RWPE2 (cell line): Measurements from ENCODE around the gene CFAP43.

Experiments
- ATAC-seq: fragments of 200-7000 bp; cut with Tn5 transposase; 3 replicates; pipeline ENCODE4 v1.9.1; 2021; ENCODE audit warnings: low read depth
- DNase-seq: peaks from one replicate; pipeline ENCODE4 v3.0.0-alpha.2; 2020; ENCODE audit warnings: low spot score
- H3K27ac ChIP-seq: fragments of 450-650 bp; 2 replicates; pipeline ENCODE4 v1.5.1; 2017; ENCODE audit warnings: mild to moderate bottlenecking; ENCODE audit not compliant: poor library complexity, severe bottlenecking
- H3K27me3 ChIP-seq: fragments of 250-450 bp; sonication (Bioruptor Pico); 2 replicates; pipeline ENCODE4 v1.5.1; 2021; ENCODE audit warnings: mild to moderate bottlenecking, moderate library complexity; ENCODE audit not compliant: insufficient read depth, poor library complexity, severe bottlenecking
- H3K36me3 ChIP-seq: fragments of 250-450 bp; sonication (Bioruptor Pico); 2 replicates; pipeline ENCODE4 v1.5.1; 2020; ENCODE audit warnings: low read depth, mild to moderate bottlenecking, moderate library complexity
- H3K4me1 ChIP-seq: fragments of 250-450 bp; sonication (Bioruptor Pico); 2 replicates; pipeline ENCODE4 v1.5.1; 2021; ENCODE audit warnings: mild to moderate bottlenecking, moderate library complexity; ENCODE audit not compliant: insufficient read depth, poor library complexity, severe bottlenecking
- H3K4me3 ChIP-seq: fragments of 250-450 bp; sonication (Bioruptor Pico); 2 replicates; pipeline ENCODE4 v1.5.1; 2021; ENCODE audit warnings: mild to moderate bottlenecking, moderate library complexity; ENCODE audit not compliant: severe bottlenecking
- H3K9me3 ChIP-seq: fragments of 250-450 bp; sonication (Bioruptor Pico); 2 replicates; pipeline ENCODE4 v1.5.1; 2021; ENCODE audit warnings: mild to moderate bottlenecking, moderate library complexity; ENCODE audit not compliant: severe bottlenecking
- TF ChIP-seq, protein P1 (sequence below): fragments of 450-650 bp; IDR thresholded peaks from one replicate; pipeline ENCODE4 v1.5.1; 2017; ENCODE audit warnings: mild to moderate bottlenecking, moderate library complexity; ENCODE audit not compliant: poor library complexity, severe bottlenecking

CFAP43 gene

DNA sequence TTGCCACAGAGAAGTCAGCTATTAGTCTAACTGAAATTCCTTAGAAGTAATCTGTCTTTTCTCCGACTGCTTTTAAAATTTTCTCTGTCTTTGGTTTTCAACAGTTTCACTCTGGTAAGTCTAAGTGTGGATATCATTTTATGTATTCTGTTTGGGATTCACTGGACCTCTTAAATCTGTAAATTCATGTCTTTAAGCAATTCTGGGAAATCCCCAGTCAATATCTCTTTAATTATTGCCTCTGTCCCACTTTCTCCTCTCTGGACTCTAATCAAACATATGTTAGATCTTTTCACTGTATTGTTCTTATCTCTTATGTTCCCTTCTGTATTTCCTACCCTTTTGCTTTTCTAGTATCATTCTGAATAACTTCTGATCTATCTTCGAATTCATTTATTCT is 29.9 kb downstream of the CFAP43 start:
- H3K36me3 ChIP-seq: no peaks in the 10 kb centered on the region

DNA sequence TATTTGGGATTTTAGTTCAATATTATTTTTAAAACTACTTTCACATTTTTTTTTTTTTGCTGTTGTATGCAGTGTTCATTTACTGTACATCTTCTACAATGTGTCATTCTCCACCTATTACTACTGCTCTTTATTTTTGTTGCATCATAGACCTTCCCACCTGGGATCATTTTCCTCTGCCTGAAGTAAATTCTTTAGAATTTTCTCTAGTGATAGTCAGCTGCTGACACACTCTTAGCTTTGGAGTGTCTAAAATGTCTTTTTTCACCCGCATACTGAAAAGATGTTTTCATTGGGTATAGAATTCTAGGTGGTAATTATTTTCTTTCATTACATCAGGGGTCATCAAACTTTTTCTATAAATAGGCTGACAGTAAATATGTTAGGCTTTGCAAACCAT is 30.5 kb downstream of the CFAP43 start:
- Histone ChIP-seq H3K27me3 (no peaks in the 10 kb centered on the region), H3K4me3 (no peak overlapping the region), H3K4me1 (peaks cover 12% of the 10 kb centered on the region), H3K36me3 (no peaks in the 10 kb centered on the region), H3K9me3 (no peaks in the 10 kb centered on the region), H3K27ac (no peak overlapping the region)
- no peak for DNase-seq
- TF ChIP-seq, protein P1, sequence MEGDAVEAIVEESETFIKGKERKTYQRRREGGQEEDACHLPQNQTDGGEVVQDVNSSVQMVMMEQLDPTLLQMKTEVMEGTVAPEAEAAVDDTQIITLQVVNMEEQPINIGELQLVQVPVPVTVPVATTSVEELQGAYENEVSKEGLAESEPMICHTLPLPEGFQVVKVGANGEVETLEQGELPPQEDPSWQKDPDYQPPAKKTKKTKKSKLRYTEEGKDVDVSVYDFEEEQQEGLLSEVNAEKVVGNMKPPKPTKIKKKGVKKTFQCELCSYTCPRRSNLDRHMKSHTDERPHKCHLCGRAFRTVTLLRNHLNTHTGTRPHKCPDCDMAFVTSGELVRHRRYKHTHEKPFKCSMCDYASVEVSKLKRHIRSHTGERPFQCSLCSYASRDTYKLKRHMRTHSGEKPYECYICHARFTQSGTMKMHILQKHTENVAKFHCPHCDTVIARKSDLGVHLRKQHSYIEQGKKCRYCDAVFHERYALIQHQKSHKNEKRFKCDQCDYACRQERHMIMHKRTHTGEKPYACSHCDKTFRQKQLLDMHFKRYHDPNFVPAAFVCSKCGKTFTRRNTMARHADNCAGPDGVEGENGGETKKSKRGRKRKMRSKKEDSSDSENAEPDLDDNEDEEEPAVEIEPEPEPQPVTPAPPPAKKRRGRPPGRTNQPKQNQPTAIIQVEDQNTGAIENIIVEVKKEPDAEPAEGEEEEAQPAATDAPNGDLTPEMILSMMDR: no peak
- peak; percentile 38; the same call in 1 of the 3 replicates for ATAC-seq

More for the DNA sequence above, 29.9 kb downstream of the CFAP43 start:
- ATAC-seq (no peak), DNase-seq (no peak)
- Histone ChIP-seq H3K9me3 (no peaks in the 10 kb centered on the region), H3K4me1 (peaks cover 7% of the 10 kb centered on the region), H3K4me3 (no peak overlapping the region), H3K27ac (no peak overlapping the region), H3K27me3 (no peaks in the 10 kb centered on the region)
- TF ChIP-seq, protein P1: no peak

DNA sequence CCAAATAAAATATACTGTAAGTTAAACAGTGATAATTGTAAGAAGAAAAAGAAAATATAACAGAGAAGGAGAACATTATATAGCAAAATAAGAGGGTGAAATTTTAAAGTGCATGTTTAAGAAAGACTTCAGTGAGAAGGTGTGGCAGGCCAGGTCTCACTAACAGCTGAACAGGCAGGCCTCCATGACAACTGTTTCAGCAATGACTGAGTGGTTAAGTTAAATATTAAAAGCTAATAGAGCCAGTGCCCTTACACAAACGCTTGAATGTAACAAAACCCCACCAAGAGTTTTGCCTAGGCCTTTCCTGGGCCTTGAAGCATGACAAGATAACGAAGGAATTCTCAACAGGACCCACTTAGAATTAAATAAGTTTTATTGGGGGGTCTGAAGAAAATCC is 32.6 kb downstream of the CFAP43 start:
- TF ChIP-seq, protein P1: no peak
- Histone ChIP-seq H3K9me3 (no peaks in the 10 kb centered on the region), H3K4me1 (peaks cover 12% of the 10 kb centered on the region), H3K4me3 (no peak overlapping the region), H3K27ac (no peak overlapping the region), H3K36me3 (no peaks in the 10 kb centered on the region), H3K27me3 (no peaks in the 10 kb centered on the region)
- DNase-seq (no peak), ATAC-seq (no peak)

DNA sequence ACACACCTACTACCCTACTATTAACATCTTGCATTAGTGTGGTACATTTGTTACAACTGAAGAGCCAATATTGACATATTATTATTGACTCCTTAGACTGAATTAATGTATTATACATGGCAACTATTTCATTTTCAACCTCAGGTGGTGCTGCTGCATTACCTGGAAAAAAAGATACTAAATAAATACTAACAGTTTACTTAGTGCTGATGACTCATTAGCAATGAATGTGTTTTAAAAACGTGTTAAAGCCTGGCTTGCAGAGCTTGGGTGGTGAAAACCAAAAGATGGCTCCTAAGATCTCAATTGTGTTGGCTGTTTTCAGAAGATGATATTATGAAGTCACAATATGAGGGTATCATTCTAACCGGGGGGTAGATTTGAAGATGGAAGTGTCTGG is 34.8 kb downstream of the CFAP43 start:
- DNase-seq: no peak
- Histone ChIP-seq H3K4me1 (peaks cover 12% of the 10 kb centered on the region), H3K36me3 (no peaks in the 10 kb centered on the region), H3K4me3 (no peak overlapping the region), H3K27me3 (no peaks in the 10 kb centered on the region), H3K9me3 (no peaks in the 10 kb centered on the region), H3K27ac (no peak overlapping the region)
- TF ChIP-seq, protein P1: peak; percentile 51
- peak; percentile 84 for ATAC-seq

DNA sequence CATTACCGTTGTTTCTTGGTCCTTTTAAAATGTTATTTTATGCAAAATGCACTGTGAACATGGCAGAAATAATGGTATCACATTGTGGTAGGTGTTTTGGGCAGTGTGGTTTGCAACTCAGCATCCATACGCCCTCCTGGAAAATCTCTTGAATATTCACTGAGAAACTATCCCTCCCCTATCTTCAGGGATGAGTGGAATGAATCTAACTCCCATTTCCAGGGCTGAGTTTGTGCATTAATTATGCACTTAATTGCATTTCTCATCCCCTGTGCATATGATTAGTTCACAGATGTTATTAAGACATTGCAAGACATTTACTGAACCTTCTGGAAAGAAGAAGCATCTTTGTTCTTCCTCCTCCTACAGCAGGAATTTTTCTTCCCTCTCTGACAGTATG is 36.5 kb downstream of the CFAP43 start:
- no peak overlapping the region for H3K4me3 ChIP-seq
- H3K4me1 ChIP-seq: peaks cover 12% of the 10 kb centered on the region
- H3K27me3 ChIP-seq: no peaks in the 10 kb centered on the region
- H3K36me3 ChIP-seq: no peaks in the 10 kb centered on the region
- H3K27ac ChIP-seq: no peak overlapping the region
- DNase-seq (no peak), ATAC-seq (no peak)
- no peaks in the 10 kb centered on the region for H3K9me3 ChIP-seq
- TF ChIP-seq, protein P1: no peak
